Measurements from ENCODE around the gene FOXO6. TPM values are rescaled to one million over a fixed set of nuclear protein-coding genes. Genes with fewer than 3 reads are reported as not detected.

The FOXO6 gene
- total and polyA plus RNA-seq, 2 experiments from 2014 or later, result 0.68 to 4.2 TPM

DNA sequence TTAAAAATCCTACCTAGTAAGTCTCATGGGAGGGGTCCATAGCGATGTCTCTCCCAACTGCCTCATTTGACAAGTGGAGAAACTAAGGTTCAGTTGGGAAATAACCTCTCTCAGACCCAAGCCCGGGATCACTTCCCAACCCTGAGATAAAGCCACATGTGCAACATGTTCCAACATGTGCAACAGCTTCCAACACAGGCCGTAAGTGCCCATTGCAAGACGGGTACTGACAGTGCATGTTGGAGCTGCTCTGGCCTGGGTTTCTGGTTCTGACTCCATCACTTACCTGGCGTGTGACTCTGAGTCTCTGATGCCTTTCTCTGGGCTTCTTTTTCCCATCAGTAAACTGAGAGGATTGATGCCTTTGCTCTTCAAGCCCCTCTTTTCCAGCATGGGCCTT is 38.0 kb upstream of the FOXO6 start:
- Histone ChIP-seq H2AFZ (no peak overlapping the region), H3K4me3 (no peak overlapping the region)
- H3K27me3 Mint-ChIP-seq (ENCODE audit: insufficient read depth, low read depth, poor library complexity), result peaks cover 2% of the 10 kb centered on the region

More for the DNA sequence above, 38.0 kb upstream of the FOXO6 start:
- peaks cover 14% of the 10 kb centered on the region for H3K4me1 Mint-ChIP-seq
- no peaks in the 10 kb centered on the region for H3K9me2 ChIP-seq (ENCODE audit: insufficient read depth)
- H3K9me3 Mint-ChIP-seq, result no peaks in the 10 kb centered on the region
- H3K36me3 Mint-ChIP-seq (ENCODE audit: low read depth), result no peaks in the 10 kb centered on the region
- TF ChIP-seq EZH2 (IDR thresholded peaks at IDR 0.05; ENCODE audit: low read depth, unreplicated experiment) (no peak), CREB1 (CRISPR knock-in tag; IDR thresholded peaks at IDR 0.05; ENCODE audit: low read depth) (no peak), NANOG (IDR thresholded peaks at IDR 0.05; ENCODE audit: borderline replicate concordance) (no peak), POLR2AphosphoS5 (IDR thresholded peaks at IDR 0.05; ENCODE audit: low read depth) (no peak), STAT1 (IDR thresholded peaks at IDR 0.05; ENCODE audit: unreplicated experiment) (no peak), EZH2phosphoT487 (IDR thresholded peaks at IDR 0.05; ENCODE audit: unreplicated experiment) (no peak), JUNB (IDR thresholded peaks at IDR 0.05; ENCODE audit: unreplicated experiment) (no peak), ZNF331 (CRISPR knock-in tag; IDR thresholded peaks at IDR 0.05; ENCODE audit: low read depth) (no peak), ETS1 (IDR thresholded peaks at IDR 0.05) (no peak), ZNF114 (CRISPR knock-in tag; IDR thresholded peaks at IDR 0.05) (no peak)
- TF ChIP-seq, protein P1, sequence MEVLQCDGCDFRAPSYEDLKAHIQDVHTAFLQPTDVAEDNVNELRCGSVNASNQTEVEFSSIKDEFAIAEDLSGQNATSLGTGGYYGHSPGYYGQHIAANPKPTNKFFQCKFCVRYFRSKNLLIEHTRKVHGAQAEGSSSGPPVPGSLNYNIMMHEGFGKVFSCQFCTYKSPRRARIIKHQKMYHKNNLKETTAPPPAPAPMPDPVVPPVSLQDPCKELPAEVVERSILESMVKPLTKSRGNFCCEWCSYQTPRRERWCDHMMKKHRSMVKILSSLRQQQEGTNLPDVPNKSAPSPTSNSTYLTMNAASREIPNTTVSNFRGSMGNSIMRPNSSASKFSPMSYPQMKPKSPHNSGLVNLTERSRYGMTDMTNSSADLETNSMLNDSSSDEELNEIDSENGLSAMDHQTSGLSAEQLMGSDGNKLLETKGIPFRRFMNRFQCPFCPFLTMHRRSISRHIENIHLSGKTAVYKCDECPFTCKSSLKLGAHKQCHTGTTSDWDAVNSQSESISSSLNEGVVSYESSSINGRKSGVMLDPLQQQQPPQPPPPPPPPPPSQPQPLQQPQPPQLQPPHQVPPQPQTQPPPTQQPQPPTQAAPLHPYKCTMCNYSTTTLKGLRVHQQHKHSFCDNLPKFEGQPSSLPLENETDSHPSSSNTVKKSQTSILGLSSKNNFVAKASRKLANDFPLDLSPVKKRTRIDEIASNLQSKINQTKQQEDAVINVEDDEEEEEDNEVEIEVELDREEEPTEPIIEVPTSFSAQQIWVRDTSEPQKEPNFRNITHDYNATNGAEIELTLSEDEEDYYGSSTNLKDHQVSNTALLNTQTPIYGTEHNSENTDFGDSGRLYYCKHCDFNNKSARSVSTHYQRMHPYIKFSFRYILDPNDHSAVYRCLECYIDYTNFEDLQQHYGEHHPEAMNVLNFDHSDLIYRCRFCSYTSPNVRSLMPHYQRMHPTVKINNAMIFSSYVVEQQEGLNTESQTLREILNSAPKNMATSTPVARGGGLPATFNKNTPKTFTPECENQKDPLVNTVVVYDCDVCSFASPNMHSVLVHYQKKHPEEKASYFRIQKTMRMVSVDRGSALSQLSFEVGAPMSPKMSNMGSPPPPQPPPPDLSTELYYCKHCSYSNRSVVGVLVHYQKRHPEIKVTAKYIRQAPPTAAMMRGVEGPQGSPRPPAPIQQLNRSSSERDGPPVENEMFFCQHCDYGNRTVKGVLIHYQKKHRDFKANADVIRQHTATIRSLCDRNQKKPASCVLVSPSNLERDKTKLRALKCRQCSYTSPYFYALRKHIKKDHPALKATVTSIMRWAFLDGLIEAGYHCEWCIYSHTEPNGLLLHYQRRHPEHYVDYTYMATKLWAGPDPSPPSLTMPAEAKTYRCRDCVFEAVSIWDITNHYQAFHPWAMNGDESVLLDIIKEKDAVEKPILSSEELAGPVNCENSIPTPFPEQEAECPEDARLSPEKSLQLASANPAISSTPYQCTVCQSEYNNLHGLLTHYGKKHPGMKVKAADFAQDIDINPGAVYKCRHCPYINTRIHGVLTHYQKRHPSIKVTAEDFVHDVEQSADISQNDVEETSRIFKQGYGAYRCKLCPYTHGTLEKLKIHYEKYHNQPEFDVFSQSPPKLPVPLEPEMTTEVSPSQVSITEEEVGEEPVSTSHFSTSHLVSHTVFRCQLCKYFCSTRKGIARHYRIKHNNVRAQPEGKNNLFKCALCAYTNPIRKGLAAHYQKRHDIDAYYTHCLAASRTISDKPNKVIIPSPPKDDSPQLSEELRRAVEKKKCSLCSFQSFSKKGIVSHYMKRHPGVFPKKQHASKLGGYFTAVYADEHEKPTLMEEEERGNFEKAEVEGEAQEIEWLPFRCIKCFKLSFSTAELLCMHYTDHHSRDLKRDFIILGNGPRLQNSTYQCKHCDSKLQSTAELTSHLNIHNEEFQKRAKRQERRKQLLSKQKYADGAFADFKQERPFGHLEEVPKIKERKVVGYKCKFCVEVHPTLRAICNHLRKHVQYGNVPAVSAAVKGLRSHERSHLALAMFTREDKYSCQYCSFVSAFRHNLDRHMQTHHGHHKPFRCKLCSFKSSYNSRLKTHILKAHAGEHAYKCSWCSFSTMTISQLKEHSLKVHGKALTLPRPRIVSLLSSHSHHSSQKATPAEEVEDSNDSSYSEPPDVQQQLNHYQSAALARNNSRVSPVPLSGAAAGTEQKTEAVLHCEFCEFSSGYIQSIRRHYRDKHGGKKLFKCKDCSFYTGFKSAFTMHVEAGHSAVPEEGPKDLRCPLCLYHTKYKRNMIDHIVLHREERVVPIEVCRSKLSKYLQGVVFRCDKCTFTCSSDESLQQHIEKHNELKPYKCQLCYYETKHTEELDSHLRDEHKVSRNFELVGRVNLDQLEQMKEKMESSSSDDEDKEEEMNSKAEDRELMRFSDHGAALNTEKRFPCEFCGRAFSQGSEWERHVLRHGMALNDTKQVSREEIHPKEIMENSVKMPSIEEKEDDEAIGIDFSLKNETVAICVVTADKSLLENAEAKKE (CRISPR knock-in tag; IDR thresholded peaks at IDR 0.05), result no peak
- TF ChIP-seq, protein P2, sequence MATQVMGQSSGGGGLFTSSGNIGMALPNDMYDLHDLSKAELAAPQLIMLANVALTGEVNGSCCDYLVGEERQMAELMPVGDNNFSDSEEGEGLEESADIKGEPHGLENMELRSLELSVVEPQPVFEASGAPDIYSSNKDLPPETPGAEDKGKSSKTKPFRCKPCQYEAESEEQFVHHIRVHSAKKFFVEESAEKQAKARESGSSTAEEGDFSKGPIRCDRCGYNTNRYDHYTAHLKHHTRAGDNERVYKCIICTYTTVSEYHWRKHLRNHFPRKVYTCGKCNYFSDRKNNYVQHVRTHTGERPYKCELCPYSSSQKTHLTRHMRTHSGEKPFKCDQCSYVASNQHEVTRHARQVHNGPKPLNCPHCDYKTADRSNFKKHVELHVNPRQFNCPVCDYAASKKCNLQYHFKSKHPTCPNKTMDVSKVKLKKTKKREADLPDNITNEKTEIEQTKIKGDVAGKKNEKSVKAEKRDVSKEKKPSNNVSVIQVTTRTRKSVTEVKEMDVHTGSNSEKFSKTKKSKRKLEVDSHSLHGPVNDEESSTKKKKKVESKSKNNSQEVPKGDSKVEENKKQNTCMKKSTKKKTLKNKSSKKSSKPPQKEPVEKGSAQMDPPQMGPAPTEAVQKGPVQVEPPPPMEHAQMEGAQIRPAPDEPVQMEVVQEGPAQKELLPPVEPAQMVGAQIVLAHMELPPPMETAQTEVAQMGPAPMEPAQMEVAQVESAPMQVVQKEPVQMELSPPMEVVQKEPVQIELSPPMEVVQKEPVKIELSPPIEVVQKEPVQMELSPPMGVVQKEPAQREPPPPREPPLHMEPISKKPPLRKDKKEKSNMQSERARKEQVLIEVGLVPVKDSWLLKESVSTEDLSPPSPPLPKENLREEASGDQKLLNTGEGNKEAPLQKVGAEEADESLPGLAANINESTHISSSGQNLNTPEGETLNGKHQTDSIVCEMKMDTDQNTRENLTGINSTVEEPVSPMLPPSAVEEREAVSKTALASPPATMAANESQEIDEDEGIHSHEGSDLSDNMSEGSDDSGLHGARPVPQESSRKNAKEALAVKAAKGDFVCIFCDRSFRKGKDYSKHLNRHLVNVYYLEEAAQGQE (IDR thresholded peaks at IDR 0.05; ENCODE audit: unreplicated experiment), result no peak
- TF ChIP-seq, protein P3, sequence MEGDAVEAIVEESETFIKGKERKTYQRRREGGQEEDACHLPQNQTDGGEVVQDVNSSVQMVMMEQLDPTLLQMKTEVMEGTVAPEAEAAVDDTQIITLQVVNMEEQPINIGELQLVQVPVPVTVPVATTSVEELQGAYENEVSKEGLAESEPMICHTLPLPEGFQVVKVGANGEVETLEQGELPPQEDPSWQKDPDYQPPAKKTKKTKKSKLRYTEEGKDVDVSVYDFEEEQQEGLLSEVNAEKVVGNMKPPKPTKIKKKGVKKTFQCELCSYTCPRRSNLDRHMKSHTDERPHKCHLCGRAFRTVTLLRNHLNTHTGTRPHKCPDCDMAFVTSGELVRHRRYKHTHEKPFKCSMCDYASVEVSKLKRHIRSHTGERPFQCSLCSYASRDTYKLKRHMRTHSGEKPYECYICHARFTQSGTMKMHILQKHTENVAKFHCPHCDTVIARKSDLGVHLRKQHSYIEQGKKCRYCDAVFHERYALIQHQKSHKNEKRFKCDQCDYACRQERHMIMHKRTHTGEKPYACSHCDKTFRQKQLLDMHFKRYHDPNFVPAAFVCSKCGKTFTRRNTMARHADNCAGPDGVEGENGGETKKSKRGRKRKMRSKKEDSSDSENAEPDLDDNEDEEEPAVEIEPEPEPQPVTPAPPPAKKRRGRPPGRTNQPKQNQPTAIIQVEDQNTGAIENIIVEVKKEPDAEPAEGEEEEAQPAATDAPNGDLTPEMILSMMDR (conservative IDR thresholded peaks at IDR 0.05; ENCODE audit: low read depth in 2 of 2), result no peak
- ATAC-seq (no peak), DNase-seq (ENCODE audit: low spot score) (no peak)
- H3K4me2 ChIP-seq, result no peak overlapping the region
- H3K27ac Mint-ChIP-seq, result no peak overlapping the region
- H3K36me3 ChIP-seq (ENCODE audit: insufficient read depth), result no peaks in the 10 kb centered on the region
- no peak overlapping the region for H3K27ac ChIP-seq (ENCODE audit: low read depth)
- no peaks in the 10 kb centered on the region for H4K20me1 ChIP-seq (replicated peaks; ENCODE audit: insufficient read depth)
- no peaks in the 10 kb centered on the region for H3K27me3 ChIP-seq (ENCODE audit: insufficient read depth)
- no peak overlapping the region for H3K4me3 Mint-ChIP-seq
- peaks cover 6% of the 10 kb centered on the region; the same call in 1 of the 2 replicates for H3K4me1 ChIP-seq (ENCODE audit: insufficient read depth)
- H3K79me2 ChIP-seq (replicated peaks; ENCODE audit: insufficient read depth), result no peaks in the 10 kb centered on the region
- no peaks in the 10 kb centered on the region for H3F3A ChIP-seq (replicated peaks; ENCODE audit: low read depth)
